ENCODE data around the gene MBD5.
"Not testable (repeated sequence)": the region's sequence is repeated elsewhere in the genome, so short reads cannot be mapped to it uniquely, and the experiment has no call there.

The MBD5 gene

DNA sequence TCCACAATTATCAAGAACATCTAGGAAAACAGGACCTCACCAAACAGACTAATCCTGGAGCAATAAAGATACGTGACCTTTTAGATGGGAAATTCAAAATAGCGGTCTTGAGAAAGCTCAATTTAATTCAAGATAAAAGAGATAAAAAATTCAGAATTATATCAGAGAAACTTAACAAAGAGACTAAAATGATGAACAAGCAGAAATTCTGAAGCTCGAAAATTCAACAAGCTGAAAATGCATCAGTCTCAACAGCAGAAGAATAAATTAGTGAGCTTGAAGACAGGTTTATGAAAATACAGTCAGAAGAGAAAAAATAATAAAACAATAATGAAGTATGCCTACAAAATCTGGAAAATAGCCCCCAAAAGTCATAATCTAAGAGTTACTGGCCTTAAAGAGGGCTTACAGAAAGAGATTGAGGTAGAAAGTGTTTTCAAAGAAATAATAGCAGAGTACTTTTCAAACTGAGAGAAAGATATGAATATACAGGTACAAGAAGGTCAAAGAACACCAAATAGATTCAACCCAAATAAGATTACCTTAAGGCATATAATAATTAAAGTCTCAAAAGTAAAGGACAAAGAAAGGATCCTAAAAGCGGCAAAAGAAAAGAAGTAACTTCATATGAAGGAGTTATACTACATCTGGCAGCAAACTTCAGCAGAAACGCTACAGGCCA, 13.5 kb upstream of the MBD5 start:
- CTCF ChIA-PET: interaction anchor here (2.6 kb wide), 1 partner anchor 17 kb away, joined by 7 read pairs; no protein-coding TSS in a partner anchor
- H3K27me3 Mint-ChIP-seq: no peaks in the 10 kb centered on the region
- H3K4me1 Mint-ChIP-seq: no peaks in the 10 kb centered on the region
- H3K9me3 Mint-ChIP-seq: peaks cover 16% of the 10 kb centered on the region
- H3K27ac Mint-ChIP-seq: no peak overlapping the region
- no peak for DNase-seq
- H3K4me3 Mint-ChIP-seq: no peak overlapping the region
- peaks cover 19% of the 10 kb centered on the region for H3K36me3 Mint-ChIP-seq

DNA sequence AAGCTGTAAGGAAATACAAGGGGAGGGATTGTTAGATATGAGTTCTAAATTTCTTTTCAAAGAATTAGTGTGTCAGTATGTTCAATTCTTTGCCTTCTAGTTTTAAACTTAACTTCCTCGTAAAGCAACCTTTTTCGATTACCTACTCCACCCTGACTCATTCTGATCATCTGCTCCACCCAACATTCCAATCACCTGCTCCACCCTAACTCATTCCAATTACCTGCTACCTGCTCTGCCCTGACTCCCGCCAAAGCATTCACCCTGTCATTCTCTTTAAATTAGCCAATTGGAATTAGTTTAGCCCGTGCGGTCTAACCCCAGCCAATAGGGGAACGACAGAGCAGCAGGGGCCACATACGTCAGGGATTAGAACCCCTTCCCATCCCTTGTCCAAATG, 12.5 kb upstream of the MBD5 start:
- H3K27me3 Mint-ChIP-seq, H3K9me3 Mint-ChIP-seq, H3K4me3 Mint-ChIP-seq, H3K27ac Mint-ChIP-seq, DNase-seq, H3K4me1 Mint-ChIP-seq: not testable (repeated sequence)
- peaks cover 18% of the 10 kb centered on the region for H3K36me3 Mint-ChIP-seq
- CTCF ChIA-PET: interaction anchor here (2.6 kb wide), 1 partner anchor 18 kb away, joined by 7 read pairs; no protein-coding TSS in a partner anchor

DNA sequence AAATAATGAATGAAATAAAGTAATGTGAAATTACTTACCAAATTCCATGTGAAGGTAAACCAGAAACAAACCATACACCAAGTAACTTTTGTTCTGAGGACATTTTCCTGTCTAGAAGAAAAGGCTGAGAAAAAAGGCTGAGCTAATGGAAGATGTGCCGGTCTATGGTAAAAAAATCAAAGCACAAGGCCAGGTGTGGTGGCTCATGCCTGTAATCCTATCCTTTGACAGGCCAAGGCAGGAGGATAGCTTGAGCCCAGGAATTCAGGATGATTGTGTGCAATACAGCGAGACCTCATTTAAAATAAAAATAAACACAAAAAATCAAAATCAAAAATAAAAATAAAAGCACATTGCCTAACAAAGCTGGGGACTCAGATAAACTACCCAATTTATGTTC, 7.0 kb upstream of the MBD5 start:
- H3K4me1 Mint-ChIP-seq: peaks cover 15% of the 10 kb centered on the region
- H3K36me3 Mint-ChIP-seq: peaks cover 14% of the 10 kb centered on the region
- CTCF ChIA-PET: no interaction called here

DNA sequence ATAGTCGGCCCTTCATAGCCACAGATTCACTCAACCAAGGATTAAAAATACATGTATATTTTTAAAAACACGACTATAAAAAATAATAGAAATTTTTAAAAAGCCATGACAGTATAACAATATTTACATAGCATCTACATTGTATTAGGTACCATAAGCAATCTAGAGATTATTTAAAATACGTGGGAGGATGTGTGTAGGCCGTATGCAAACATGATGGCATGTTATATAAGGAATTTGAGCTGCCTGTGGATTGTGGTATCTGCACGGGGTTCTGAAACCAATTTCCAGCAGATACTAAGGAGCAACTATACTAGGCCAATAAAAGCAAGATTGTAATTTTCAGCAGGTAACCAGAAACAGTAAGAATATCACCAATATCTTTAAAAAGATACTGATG, 6.3 kb upstream of the MBD5 start:
- Mint-ChIP-seq H3K4me3 (no peak overlapping the region), H3K27ac (no peak overlapping the region), H3K36me3 (peaks cover 13% of the 10 kb centered on the region), H3K27me3 (no peaks in the 10 kb centered on the region), H3K4me1 (peaks cover 22% of the 10 kb centered on the region), H3K9me3 (no peaks in the 10 kb centered on the region)
- no peak for DNase-seq
- CTCF ChIA-PET: no interaction called here

More for the DNA sequence above, 7.0 kb upstream of the MBD5 start:
- DNase-seq: no peak
- Mint-ChIP-seq H3K27me3 (no peaks in the 10 kb centered on the region), H3K4me3 (no peak overlapping the region), H3K27ac (no peak overlapping the region), H3K9me3 (no peaks in the 10 kb centered on the region)

DNA sequence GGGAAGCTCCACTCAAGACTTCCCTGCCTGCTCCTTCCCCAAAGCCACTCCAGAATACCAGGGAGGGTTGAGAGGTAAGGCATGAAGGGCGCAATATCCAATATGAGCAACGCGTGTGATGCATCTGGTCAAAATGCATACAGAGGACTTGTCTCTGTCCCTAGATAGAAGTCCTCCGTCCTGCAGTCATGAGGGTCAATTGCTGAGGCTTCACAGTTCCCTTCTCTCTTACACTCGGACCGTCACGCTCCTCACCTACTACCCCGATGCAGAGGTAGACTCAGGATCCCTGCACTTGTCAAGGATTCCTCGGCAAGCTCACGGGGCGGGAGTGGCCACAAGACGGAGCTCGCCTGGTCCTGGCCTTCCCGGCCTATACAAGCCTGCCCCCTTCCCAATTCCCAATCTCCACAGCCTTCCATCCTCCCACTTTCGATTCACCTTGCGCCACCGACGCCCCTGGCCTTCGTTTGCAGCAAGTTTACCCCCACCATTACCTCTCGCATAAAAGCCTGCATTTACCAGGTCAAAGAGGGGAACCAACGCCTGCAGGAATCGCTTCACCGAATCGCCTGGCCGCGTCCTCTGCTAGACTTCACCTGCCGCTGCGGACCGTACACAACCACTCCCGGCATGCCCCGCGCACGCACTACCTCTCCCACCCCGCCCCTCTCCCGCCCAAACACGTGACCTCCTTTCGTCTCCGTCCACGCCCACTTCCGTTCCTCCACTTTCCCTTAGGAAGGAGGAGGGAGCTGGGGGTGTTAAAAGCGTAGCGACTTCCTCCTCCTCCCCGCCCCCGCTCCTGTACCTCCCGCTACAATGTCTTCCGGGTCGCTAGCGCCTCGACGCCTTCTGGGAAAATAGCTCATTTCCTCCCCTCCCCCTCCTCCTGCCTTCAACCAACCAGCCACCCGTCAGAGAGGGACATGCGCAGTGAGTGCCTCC, 506 bp upstream of the MBD5 start, which contains the start of gene ORC4:
TSS of gene ORC4 (minus strand) at position 627 of the 948 bp plus-strand sequence. CDS start 44,779 bp downstream, outside the sequence.
- CTCF ChIA-PET: interaction anchor here (0.6 to 1.9 kb wide), 3 partner anchors 31 to 660 kb away, joined by 3 to 5 read pairs (median 5); no protein-coding TSS in a partner anchor
- Mint-ChIP-seq H3K9me3 (no peaks in the 10 kb centered on the region), H3K36me3 (peaks cover 15% of the 10 kb centered on the region), H3K27ac (peak within 1 kb of the TSS; percentile 98), H3K27me3 (no peaks in the 10 kb centered on the region), H3K4me1 (peaks cover 56% of the 10 kb centered on the region), H3K4me3 (peak within 1 kb of the TSS; percentile 99)
- DNase-seq: peak; percentile 98

DNA sequence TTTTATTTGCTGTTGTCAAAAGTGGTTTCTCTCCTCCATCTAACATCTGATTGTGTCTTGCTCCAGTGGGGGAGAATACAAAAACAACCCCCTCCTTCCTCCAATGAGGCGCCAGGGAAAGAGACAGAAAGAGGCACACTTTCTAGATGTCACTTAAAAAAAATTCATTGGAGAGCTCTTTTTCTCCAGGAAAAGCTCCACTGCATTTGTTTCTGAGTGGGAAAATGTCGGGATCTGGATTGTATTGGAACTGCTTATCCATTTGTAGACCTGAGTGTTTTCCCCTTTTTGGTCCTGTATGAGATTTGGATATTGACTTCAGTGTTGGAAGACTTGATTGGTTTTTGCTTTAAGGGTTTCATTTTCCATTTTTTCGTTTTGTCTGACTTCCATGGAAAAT, 995 bp downstream of the MBD5 start:
- H3K27ac Mint-ChIP-seq: peak overlapping the region; percentile 98
- peaks cover 53% of the 10 kb centered on the region for H3K4me1 Mint-ChIP-seq
- no peak for DNase-seq
- H3K27me3 Mint-ChIP-seq: no peaks in the 10 kb centered on the region
- peak overlapping the region; percentile 99 for H3K4me3 Mint-ChIP-seq
- peaks cover 12% of the 10 kb centered on the region for H3K36me3 Mint-ChIP-seq
- CTCF ChIA-PET: interaction anchor here (1.9 kb wide), 1 partner anchor 32 kb away, joined by 5 read pairs; no protein-coding TSS in a partner anchor
- no peaks in the 10 kb centered on the region for H3K9me3 Mint-ChIP-seq

DNA sequence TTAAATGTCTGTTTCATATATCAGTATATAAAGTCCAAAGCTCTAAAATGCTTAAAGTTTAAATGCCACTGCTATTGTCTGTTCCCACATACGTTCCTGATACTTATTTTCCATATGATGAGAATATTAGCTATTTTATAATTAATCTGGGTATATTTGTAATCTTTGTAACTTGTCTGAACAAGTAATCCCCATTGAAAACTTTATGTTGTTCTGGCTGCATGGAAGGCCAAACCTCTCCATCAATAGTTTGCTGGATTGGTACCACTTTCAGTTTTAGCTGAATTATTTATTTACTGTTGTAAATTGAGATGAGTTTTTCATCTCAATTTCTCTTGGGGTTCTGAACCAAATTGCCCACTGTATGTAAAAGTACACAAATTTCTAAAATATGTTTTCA, 1.5 kb downstream of the MBD5 start:
- no peaks in the 10 kb centered on the region for H3K9me3 Mint-ChIP-seq
- CTCF ChIA-PET: interaction anchor here (1.9 kb wide), 1 partner anchor 33 kb away, joined by 5 read pairs; no protein-coding TSS in a partner anchor
- H3K4me3 Mint-ChIP-seq: peak overlapping the region; percentile 99
- DNase-seq: no peak
- peaks cover 12% of the 10 kb centered on the region for H3K36me3 Mint-ChIP-seq
- H3K27me3 Mint-ChIP-seq: no peaks in the 10 kb centered on the region
- H3K4me1 Mint-ChIP-seq: peaks cover 52% of the 10 kb centered on the region
- peak overlapping the region; percentile 98 for H3K27ac Mint-ChIP-seq

DNA sequence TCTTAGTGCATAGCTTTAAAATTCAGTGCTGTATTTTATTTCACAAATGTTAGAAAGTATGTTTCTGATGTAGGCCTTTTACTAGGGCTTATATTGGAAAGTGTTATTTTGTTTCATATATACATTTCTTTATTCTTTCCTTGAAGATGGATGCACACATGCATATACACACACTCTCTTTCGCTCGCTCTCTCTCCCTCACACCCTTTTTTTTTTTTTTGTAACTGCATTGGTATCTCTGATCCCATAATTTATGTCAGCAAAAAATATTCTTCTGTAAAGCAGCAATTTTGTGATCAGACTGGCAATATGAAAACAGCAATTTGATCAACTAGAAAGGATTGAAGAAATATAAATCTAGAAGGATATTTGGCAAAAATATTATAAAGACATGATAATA, 2.0 kb downstream of the MBD5 start:
- Mint-ChIP-seq H3K27ac (peak overlapping the region; percentile 51), H3K36me3 (peaks cover 12% of the 10 kb centered on the region), H3K4me1 (peaks cover 50% of the 10 kb centered on the region), H3K4me3 (peak overlapping the region; percentile 99), H3K27me3 (no peaks in the 10 kb centered on the region), H3K9me3 (no peaks in the 10 kb centered on the region)
- DNase-seq: no peak
- CTCF ChIA-PET: no interaction called here

DNA sequence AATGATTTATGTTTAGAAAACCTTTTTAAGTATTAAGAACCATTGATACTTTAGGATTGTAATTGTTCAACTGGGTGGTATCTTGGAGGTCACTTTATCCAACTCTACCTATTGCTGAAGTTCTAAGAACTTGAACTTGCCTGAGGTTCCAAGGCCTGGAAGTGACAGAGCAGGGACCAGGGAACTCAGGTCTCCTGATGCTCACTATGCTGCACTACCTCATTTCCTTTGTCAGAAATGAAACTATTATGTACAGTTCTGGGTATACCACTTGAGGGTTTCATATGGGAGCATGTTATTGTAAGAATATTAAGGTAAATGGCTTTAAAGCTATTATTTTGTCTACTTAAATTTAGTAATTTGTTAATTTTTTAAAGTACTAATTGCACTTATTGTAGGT, 3.0 kb downstream of the MBD5 start:
- Mint-ChIP-seq H3K36me3 (peaks cover 11% of the 10 kb centered on the region), H3K9me3 (no peaks in the 10 kb centered on the region), H3K27me3 (no peaks in the 10 kb centered on the region), H3K27ac (peak overlapping the region; percentile 90), H3K4me3 (peak overlapping the region; percentile 66), H3K4me1 (peaks cover 41% of the 10 kb centered on the region)
- peak; percentile 32 for DNase-seq
- CTCF ChIA-PET: interaction anchor here (0.7 to 1.9 kb wide), 2 partner anchors 34 to 86 kb away, joined by 3 to 5 read pairs; no protein-coding TSS in a partner anchor

DNA sequence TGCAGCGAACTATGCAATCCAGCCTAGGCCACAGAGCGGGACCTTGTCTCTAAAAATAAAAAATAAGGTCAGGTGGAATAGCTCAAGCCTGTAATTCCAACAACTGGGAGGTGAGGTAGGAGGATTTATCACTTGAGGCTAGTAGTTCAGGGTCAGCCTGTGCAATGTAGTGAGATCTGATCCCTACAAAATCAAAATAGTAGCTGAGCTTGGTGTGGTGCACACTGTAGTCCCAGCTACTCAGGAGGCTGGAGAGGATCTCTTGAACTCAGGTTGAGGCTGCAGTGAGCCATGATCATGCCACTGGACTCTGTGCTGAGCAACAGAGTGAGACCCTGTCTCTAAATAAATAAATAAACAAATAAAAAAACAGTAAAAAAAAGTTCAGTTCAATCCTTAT, 5.7 kb downstream of the MBD5 start:
- H3K9me3 Mint-ChIP-seq: no peaks in the 10 kb centered on the region
- peaks cover 9% of the 10 kb centered on the region for H3K36me3 Mint-ChIP-seq
- CTCF ChIA-PET: no interaction called here
- DNase-seq: no peak
- H3K27me3 Mint-ChIP-seq: no peaks in the 10 kb centered on the region
- peaks cover 27% of the 10 kb centered on the region for H3K4me1 Mint-ChIP-seq
- no peak overlapping the region for H3K4me3 Mint-ChIP-seq
- H3K27ac Mint-ChIP-seq: no peak overlapping the region

DNA sequence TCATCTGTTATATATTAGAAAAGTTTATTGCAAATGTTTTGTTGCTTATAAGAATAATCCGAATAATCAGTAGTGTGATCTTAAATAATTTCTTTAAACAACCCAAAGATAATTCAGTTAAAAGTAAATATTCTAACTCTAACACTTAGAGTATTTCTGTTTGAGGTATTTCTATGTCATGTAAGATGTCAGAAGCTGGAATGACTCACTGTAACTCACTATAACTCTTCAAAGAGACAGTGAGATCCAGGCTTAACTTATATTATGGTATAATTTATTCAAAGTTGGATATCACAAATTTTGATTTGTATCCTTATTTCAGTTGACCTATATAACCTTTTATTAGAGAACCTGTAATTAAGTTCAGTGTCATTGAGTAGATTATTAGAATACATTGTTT, 6.9 kb downstream of the MBD5 start:
- Mint-ChIP-seq H3K4me3 (no peak overlapping the region), H3K4me1 (peaks cover 20% of the 10 kb centered on the region), H3K9me3 (no peaks in the 10 kb centered on the region), H3K36me3 (peaks cover 8% of the 10 kb centered on the region), H3K27me3 (no peaks in the 10 kb centered on the region), H3K27ac (no peak overlapping the region)
- CTCF ChIA-PET: no interaction called here
- DNase-seq: no peak

DNA sequence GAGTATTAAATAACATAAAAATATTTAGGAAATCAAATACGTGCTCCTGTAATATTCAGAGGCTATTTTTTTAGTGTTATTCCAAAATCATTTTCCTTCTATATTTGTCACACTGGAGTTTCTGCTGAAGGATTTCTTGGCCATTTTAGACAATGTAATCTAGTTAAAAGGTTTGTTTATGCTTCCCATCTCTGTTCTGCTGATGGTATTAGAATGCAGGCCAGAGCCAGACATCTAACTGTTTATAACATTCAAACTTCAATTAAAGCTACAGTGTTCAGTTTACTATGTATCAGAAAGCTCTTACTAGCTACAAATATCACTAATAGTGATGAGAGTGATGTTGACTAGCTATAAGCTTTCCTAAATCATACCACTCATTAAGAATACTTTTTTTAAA, 7.9 kb downstream of the MBD5 start:
- CTCF ChIA-PET: no interaction called here

DNA sequence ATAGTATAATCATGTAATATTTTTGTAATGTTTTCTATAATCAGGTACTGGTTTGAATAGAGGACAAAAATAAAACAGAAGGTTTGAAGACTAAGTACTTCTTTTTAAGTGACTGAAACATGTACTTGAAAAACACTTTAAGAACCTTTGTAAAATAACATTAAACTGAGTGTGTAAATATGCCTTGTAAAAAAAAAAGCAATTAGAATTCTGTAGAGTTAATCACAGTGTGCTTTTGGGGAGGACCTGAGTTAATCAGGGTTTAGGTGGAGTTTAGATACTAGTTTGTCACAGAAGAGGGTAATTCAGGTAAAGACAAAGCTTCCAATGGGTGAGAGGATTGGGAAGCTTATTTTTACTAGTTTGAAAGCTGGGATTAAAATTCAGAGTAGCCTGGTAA, 10.3 kb downstream of the MBD5 start:
- H3K4me1 Mint-ChIP-seq: no peaks in the 10 kb centered on the region

More for the DNA sequence above, 7.9 kb downstream of the MBD5 start:
- no peak overlapping the region for H3K4me3 Mint-ChIP-seq
- H3K9me3 Mint-ChIP-seq: no peaks in the 10 kb centered on the region
- no peaks in the 10 kb centered on the region for H3K27me3 Mint-ChIP-seq
- DNase-seq: no peak
- no peak overlapping the region for H3K27ac Mint-ChIP-seq
- H3K4me1 Mint-ChIP-seq: peaks cover 12% of the 10 kb centered on the region
- H3K36me3 Mint-ChIP-seq: peaks cover 6% of the 10 kb centered on the region

DNA sequence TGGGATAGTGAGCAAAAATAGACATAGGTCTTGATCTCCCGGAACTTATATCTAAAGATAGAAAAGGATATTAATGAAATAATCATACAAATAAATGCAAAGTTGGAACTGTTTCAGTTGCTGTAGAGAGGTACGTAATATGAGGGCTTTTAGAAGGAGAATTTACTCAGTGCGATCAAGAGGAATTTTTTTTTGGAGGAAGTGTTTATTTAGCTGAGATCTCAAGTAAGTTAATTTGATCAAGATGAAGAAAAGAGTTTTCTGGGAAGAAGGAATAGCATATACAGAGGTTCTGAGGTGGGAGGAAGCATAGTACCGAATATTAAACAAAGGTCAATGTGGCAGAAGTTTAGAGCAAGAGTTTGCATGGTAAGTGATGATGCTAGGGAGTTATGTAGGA, 11.3 kb downstream of the MBD5 start:
- no peak for DNase-seq
- Mint-ChIP-seq H3K27me3 (no peaks in the 10 kb centered on the region), H3K36me3 (peaks cover 3% of the 10 kb centered on the region), H3K9me3 (no peaks in the 10 kb centered on the region), H3K4me1 (no peaks in the 10 kb centered on the region), H3K4me3 (no peak overlapping the region), H3K27ac (no peak overlapping the region)
- CTCF ChIA-PET: interaction anchor here (1.8 kb wide), 1 partner anchor 42 kb away, joined by 3 read pairs; no protein-coding TSS in a partner anchor

More for the DNA sequence above, 10.3 kb downstream of the MBD5 start:
- no peaks in the 10 kb centered on the region for H3K27me3 Mint-ChIP-seq
- CTCF ChIA-PET: interaction anchor here (1.8 kb wide), 1 partner anchor 41 kb away, joined by 3 read pairs; no protein-coding TSS in a partner anchor
- no peaks in the 10 kb centered on the region for H3K9me3 Mint-ChIP-seq
- H3K27ac Mint-ChIP-seq: no peak overlapping the region
- H3K36me3 Mint-ChIP-seq: peaks cover 3% of the 10 kb centered on the region
- H3K4me3 Mint-ChIP-seq: no peak overlapping the region
- DNase-seq: no peak
